CD4-positive, CD25-positive, alpha-beta regulatory T cell (primary cell): ENCODE data around the gene PIGN. TPM values are rescaled to one million over a fixed set of nuclear protein-coding genes. Genes with fewer than 3 reads are reported as not detected.

Source experiments
- ATAC-seq, 2 donors: fragments of 150-1000 bp; cut with Tn5 transposase; one replicate each; pipeline ENCODE4 v1.10.0; 2021; ENCODE audit warnings: low read depth in 2 of 2, moderate number of reproducible peaks in 2 of 2, moderate library complexity in 1 of 2
- DNase-seq, 3 donors: peaks; one replicate each; pipeline versions ENCODE4 v3.0.0 to v3.0.0-alpha.2; 2012 to 2022; ENCODE audit warnings: mixed read lengths in 1 of 3
- H3K27ac ChIP-seq: one replicate; pipeline ENCODE4 v1.7.0; 2013; ENCODE audit warnings: mild to moderate bottlenecking, low read length; ENCODE audit not compliant: insufficient read depth, poor library complexity, severe bottlenecking
- H3K27me3 ChIP-seq: one replicate; pipeline ENCODE4 v1.7.0; 2013; ENCODE audit warnings: low read length; ENCODE audit not compliant: control insufficient read depth, insufficient read depth
- H3K36me3 ChIP-seq: one replicate; pipeline ENCODE4 v1.7.0; 2013; ENCODE audit warnings: mild to moderate bottlenecking, low read length, moderate library complexity; ENCODE audit not compliant: control insufficient read depth, insufficient read depth
- H3K4me1 ChIP-seq: 2 replicates; pipeline ENCODE4 v1.7.0; 2013; ENCODE audit warnings: mild to moderate bottlenecking, low read length; ENCODE audit not compliant: insufficient read depth, control insufficient read depth, poor library complexity, severe bottlenecking
- H3K4me3 ChIP-seq: one replicate; pipeline ENCODE4 v1.7.0; 2013; ENCODE audit warnings: low read depth, mild to moderate bottlenecking, low read length, moderate library complexity
- H3K9me3 ChIP-seq, 2 experiments: 1 replicate in 1 of 2; 2 replicates in 1 of 2; pipeline ENCODE4 v1.7.0; 2013; ENCODE audit warnings: low read length in 2 of 2, mild to moderate bottlenecking in 1 of 2, moderate library complexity in 1 of 2; ENCODE audit not compliant: control insufficient read depth in 2 of 2
- H3K27ac Mint-ChIP-seq, 3 donors: one replicate each; pipeline ENCODE4 v1.8.0; 2020 to 2022; ENCODE audit warnings: mild to moderate bottlenecking in 3 of 3, mixed read lengths in 3 of 3, moderate library complexity in 2 of 3
- H3K27me3 Mint-ChIP-seq: one replicate; pipeline ENCODE4 v1.8.0; 2022; ENCODE audit warnings: mild to moderate bottlenecking, mixed read lengths
- H3K36me3 Mint-ChIP-seq: one replicate; pipeline ENCODE4 v1.8.0; 2020; ENCODE audit warnings: mixed read lengths
- H3K4me1 Mint-ChIP-seq, 4 donors: one replicate each; pipeline ENCODE4 v1.8.0; 2020 to 2022; ENCODE audit warnings: mixed read lengths in 4 of 4, mild to moderate bottlenecking in 1 of 4
- H3K4me3 Mint-ChIP-seq, 4 donors: one replicate each; pipeline ENCODE4 v1.8.0; 2020 to 2022; ENCODE audit warnings: mild to moderate bottlenecking in 4 of 4, mixed read lengths in 4 of 4, moderate library complexity in 3 of 4
- H3K9me3 Mint-ChIP-seq, 7 donors: one replicate each; pipeline ENCODE4 v1.8.0; 2020 to 2022; ENCODE audit warnings: mixed read lengths in 7 of 7, mild to moderate bottlenecking in 3 of 7, moderate library complexity in 2 of 7
- polyA plus RNA-seq, 4 donors: library from polyadenylated mRNA; unstranded; fragments of 300-500 nt; fragmentation: Illumina TruSeq; gene quantifications; one replicate each; pipeline ENCODE4 v1.2.3, GENCODE V29; 2021
- total RNA-seq: library from RNA; stranded (reverse); gene quantifications from one replicate; pipeline ENCODE4 v1.2.3, GENCODE V29; 2022

PIGN gene
- total and polyA plus RNA-seq, 5 donors from 2014 or later = 11.1 to 14.6 (median 12.0) TPM

DNA sequence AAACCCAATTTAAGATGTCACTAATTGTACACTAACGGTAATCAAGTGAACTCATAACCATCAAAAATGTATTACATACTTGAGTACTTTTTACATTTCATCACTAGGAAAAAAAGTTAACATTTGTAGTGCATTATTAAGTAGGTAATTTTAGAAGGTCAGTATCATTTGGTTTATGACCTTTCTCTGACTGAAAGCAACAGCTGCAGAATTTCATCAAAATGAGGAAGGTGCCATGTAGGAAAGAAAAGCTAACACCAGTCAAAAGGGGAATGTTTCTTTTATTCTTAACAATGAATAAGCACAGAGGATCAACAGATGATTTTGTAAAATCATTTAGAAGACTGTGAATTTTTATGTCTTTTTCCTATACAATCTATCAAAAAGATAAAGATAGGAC is 79.0 kb downstream of the PIGN start:
- no peaks in the 10 kb centered on the region for H3K27me3 Mint-ChIP-seq
- no peaks in the 10 kb centered on the region for H3K9me3 Mint-ChIP-seq
- Histone ChIP-seq H3K9me3 (no peaks in the 10 kb centered on the region), H3K27ac (no peak overlapping the region), H3K4me1 (no peaks in the 10 kb centered on the region), H3K4me3 (no peak overlapping the region), H3K36me3 (peaks cover 2% of the 10 kb centered on the region), H3K27me3 (no peaks in the 10 kb centered on the region)
- H3K27ac Mint-ChIP-seq = no peak overlapping the region
- no peaks in the 10 kb centered on the region for H3K4me1 Mint-ChIP-seq
- peaks cover 29% of the 10 kb centered on the region for H3K36me3 Mint-ChIP-seq
- H3K4me3 Mint-ChIP-seq = no peak overlapping the region
- ATAC-seq = no peak
- no peak for DNase-seq

DNA sequence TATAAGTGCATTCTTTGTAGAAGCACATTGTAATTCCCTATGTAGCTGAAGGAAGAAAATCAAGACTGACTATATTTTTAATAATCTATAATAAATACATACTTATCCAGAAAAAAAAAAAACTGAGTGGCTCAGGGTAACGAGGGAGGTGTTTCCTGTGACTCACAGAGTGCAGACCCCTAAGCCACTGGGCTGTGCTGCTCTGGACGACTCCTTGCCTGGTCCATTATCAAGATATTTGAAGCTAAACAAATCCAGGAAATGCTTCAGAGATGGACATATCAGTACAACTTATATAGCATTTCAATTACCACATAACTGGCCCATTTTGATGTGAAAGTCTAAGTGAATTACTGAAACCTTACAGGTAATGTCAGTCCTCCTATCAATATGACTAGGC is 80.6 kb downstream of the PIGN start:
- H3K9me3 Mint-ChIP-seq = no peaks in the 10 kb centered on the region
- no peaks in the 10 kb centered on the region for H3K27me3 Mint-ChIP-seq
- Histone ChIP-seq H3K9me3 (no peaks in the 10 kb centered on the region), H3K4me3 (no peak overlapping the region), H3K4me1 (no peaks in the 10 kb centered on the region), H3K27me3 (no peaks in the 10 kb centered on the region), H3K36me3 (peaks cover 2% of the 10 kb centered on the region), H3K27ac (no peak overlapping the region)
- no peak for ATAC-seq
- no peak overlapping the region for H3K27ac Mint-ChIP-seq
- H3K4me1 Mint-ChIP-seq = peaks cover 0 to 5% (median 4%) of the 10 kb centered on the region in 4 donors
- DNase-seq = no peak
- peaks cover 34% of the 10 kb centered on the region for H3K36me3 Mint-ChIP-seq
- no peak overlapping the region for H3K4me3 Mint-ChIP-seq

GRCh38 chr18:62105376-62105775 is 81.5 kb downstream of the PIGN start:
- Mint-ChIP-seq H3K4me1 (peaks cover 0 to 12% (median 7%) of the 10 kb centered on the region in 4 donors), H3K4me3 (no peak overlapping the region), H3K27me3 (no peaks in the 10 kb centered on the region), H3K36me3 (peaks cover 38% of the 10 kb centered on the region), H3K9me3 (peaks cover 0 to 2% (median 0%) of the 10 kb centered on the region in 7 donors), H3K27ac (no peak overlapping the region)
- ATAC-seq (no peak), DNase-seq (no peak)
- Histone ChIP-seq H3K9me3 (no peaks in the 10 kb centered on the region), H3K4me1 (no peaks in the 10 kb centered on the region), H3K27ac (no peak overlapping the region), H3K27me3 (no peaks in the 10 kb centered on the region), H3K4me3 (no peak overlapping the region), H3K36me3 (peaks cover 2% of the 10 kb centered on the region)

DNA sequence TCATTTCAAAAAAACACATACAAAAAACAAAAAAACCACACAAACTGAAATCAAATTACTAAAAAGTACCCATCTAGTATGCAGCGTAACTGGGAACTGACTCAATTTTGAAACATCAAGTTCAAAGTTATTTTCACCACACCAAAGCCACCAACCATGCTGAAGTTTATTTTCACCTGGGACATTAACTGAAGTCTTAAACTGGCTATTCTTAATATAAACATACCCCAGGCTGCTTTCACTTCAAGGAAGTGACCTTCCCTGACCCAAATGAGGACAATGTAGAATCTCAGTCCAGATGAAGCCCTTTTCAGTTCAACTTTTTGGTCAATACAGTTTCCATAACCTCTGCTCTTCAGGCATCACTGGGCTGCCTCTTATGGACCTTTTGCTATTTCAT is 84.6 kb downstream of the PIGN start:
- Histone ChIP-seq H3K27me3 (no peaks in the 10 kb centered on the region), H3K9me3 (no peaks in the 10 kb centered on the region), H3K27ac (no peak overlapping the region), H3K36me3 (peaks cover 6% of the 10 kb centered on the region), H3K4me1 (no peaks in the 10 kb centered on the region), H3K4me3 (no peak overlapping the region)
- Mint-ChIP-seq H3K4me1 (peaks cover 9 to 22% (median 17%) of the 10 kb centered on the region in 4 donors), H3K9me3 (peaks cover 0 to 2% (median 0%) of the 10 kb centered on the region in 7 donors), H3K27me3 (no peaks in the 10 kb centered on the region), H3K36me3 (peaks cover 57% of the 10 kb centered on the region), H3K27ac (no peak overlapping the region), H3K4me3 (no peak overlapping the region)
- DNase-seq (peak in 1 of 3 donors; percentile 10), ATAC-seq (no peak)

DNA sequence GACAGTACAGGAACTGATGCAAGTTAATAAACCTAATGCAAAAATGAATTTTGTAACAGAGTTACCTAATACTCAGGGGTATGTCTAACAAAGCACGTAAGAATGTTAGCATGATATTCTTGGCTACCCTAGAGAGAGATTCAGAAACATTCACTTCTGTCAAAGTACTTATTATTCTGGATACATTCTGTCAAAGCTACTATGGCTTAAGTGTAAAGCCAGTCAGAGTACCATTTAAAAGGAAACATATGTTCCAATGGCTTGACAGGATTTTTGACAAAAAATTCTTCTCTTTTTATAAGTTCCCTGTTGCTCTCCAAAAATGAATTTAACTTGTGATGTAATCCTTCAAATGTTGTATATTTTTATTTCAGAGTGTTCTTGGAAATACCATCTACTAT is 85.5 kb downstream of the PIGN start:
- Histone ChIP-seq H3K9me3 (no peaks in the 10 kb centered on the region), H3K4me1 (no peaks in the 10 kb centered on the region), H3K27ac (no peak overlapping the region), H3K4me3 (no peak overlapping the region), H3K36me3 (peaks cover 4% of the 10 kb centered on the region), H3K27me3 (no peaks in the 10 kb centered on the region)
- Mint-ChIP-seq H3K36me3 (peaks cover 50% of the 10 kb centered on the region), H3K27ac (no peak overlapping the region), H3K9me3 (peaks cover 0 to 2% (median 0%) of the 10 kb centered on the region in 7 donors), H3K4me3 (no peak overlapping the region), H3K27me3 (no peaks in the 10 kb centered on the region), H3K4me1 (peaks cover 9 to 22% (median 17%) of the 10 kb centered on the region in 4 donors)
- no peak for DNase-seq
- no peak for ATAC-seq

DNA sequence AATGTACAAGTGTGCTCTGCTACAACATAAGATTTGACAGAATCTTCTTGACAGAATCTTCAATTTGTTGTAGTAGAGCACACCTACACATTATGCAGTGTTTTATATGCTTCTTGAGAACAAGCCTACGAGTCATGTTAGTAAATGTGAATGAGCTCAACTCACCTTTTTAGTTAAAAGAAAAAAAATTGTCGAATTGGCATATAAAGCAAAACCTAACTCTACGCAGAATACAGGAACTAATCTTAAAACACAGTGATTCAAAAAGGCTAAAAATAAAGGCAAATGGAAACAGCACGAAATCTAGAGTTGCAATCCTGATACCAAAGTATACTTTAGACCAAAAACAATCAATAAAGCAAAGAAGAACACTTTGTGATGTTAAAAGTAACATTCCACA is 87.9 kb downstream of the PIGN start:
- Mint-ChIP-seq H3K27ac (no peak overlapping the region), H3K36me3 (peaks cover 37% of the 10 kb centered on the region), H3K9me3 (peaks cover 0 to 2% (median 0%) of the 10 kb centered on the region in 7 donors), H3K4me3 (no peak overlapping the region), H3K4me1 (peaks cover 9 to 22% (median 19%) of the 10 kb centered on the region in 4 donors), H3K27me3 (no peaks in the 10 kb centered on the region)
- Histone ChIP-seq H3K27ac (no peak overlapping the region), H3K4me1 (no peaks in the 10 kb centered on the region), H3K9me3 (no peaks in the 10 kb centered on the region), H3K36me3 (peaks cover 4% of the 10 kb centered on the region), H3K4me3 (no peak overlapping the region), H3K27me3 (no peaks in the 10 kb centered on the region)
- DNase-seq = no peak
- no peak for ATAC-seq

DNA sequence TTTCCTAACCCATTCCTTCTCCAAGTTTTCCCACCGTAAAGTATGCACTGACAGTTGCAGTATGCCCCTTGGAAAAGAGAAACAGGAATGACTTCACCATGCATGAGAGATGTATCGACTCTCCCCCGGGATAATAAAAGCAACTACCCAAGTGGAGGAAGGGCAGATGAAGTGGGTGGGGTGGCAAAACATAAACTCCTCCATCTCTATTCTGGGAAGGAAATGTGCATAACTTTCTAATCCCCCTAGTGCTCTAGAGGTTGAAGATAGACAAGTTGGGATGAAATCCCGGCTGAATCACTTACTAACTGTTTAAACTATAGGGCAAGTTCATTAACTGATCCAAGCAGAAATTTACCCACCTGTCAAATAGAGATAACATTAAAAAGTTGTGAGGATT is 89.2 kb downstream of the PIGN start:
- DNase-seq = no peak
- Histone ChIP-seq H3K4me3 (no peak overlapping the region), H3K9me3 (no peaks in the 10 kb centered on the region), H3K27ac (no peak overlapping the region), H3K36me3 (peaks cover 4% of the 10 kb centered on the region), H3K4me1 (no peaks in the 10 kb centered on the region), H3K27me3 (no peaks in the 10 kb centered on the region)
- peaks cover 9 to 22% (median 19%) of the 10 kb centered on the region in 4 donors for H3K4me1 Mint-ChIP-seq
- no peaks in the 10 kb centered on the region for H3K27me3 Mint-ChIP-seq
- peaks cover 0 to 2% (median 0%) of the 10 kb centered on the region in 7 donors for H3K9me3 Mint-ChIP-seq
- no peak overlapping the region for H3K4me3 Mint-ChIP-seq
- H3K36me3 Mint-ChIP-seq = peaks cover 37% of the 10 kb centered on the region
- H3K27ac Mint-ChIP-seq = no peak overlapping the region
- no peak for ATAC-seq

GRCh38 chr18:62091487-62092120 is 95.3 kb downstream of the PIGN start:
- no peak overlapping the region for H3K4me3 Mint-ChIP-seq
- peaks cover 7% of the 10 kb centered on the region for H3K36me3 Mint-ChIP-seq
- no peak overlapping the region for H3K4me3 ChIP-seq
- peaks cover 11% of the 10 kb centered on the region for H3K4me1 ChIP-seq
- H3K27me3 ChIP-seq = no peaks in the 10 kb centered on the region
- no peak overlapping the region for H3K27ac ChIP-seq
- peak overlapping the region in 1 of 3 donors; percentile 38 for H3K27ac Mint-ChIP-seq
- no peaks in the 10 kb centered on the region for H3K36me3 ChIP-seq
- DNase-seq (no peak), ATAC-seq (no peak)
- H3K9me3 Mint-ChIP-seq = no peaks in the 10 kb centered on the region
- no peaks in the 10 kb centered on the region for H3K27me3 Mint-ChIP-seq
- peaks cover 16 to 40% (median 26%) of the 10 kb centered on the region in 4 donors for H3K4me1 Mint-ChIP-seq
- H3K9me3 ChIP-seq = no peaks in the 10 kb centered on the region
